Esophagus squamous epithelium (tissue), 5 donors: Measurements from ENCODE around the gene TNFSF12. TPM values are rescaled to one million over a fixed set of nuclear protein-coding genes. Genes with fewer than 3 reads are reported as not detected.

Experiments used
- DNase-seq: peaks from one replicate; lab custom pipeline; 2025; lab: John Stamatoyannopoulos, UW
- H3K27ac ChIP-seq, 4 donors: fragments of 200-600 bp; sonication (generic); one replicate each; pipeline ENCODE4 v1.5.1; 2016 to 2019; ENCODE audit warnings: mild to moderate bottlenecking in 1 of 4
- H3K27me3 ChIP-seq, 4 donors: fragments of 200-600 bp; sonication (generic); 1 replicate in 3 of 4; 2 replicates in 1 of 4; pipeline versions ENCODE4 v1.5.1 to v1.6.0; 2017 to 2021; ENCODE audit warnings: antibody characterized with exemption in 1 of 4
- H3K36me3 ChIP-seq, 3 donors: fragments of 200-600 bp; sonication (generic); one replicate each; pipeline ENCODE4 v1.5.1; 2016 to 2019
- H3K4me1 ChIP-seq, 3 donors: fragments of 200-600 bp; sonication (generic); one replicate each; pipeline ENCODE4 v1.5.1; 2017 to 2019
- H3K4me3 ChIP-seq, 4 donors: fragments of 200-600 bp; sonication (generic); 1 replicate in 3 of 4; 2 replicates in 1 of 4; pipeline ENCODE4 v1.5.1; 2016 to 2019; ENCODE audit warnings: mild to moderate bottlenecking in 2 of 4, moderate library complexity in 1 of 4
- H3K9me3 ChIP-seq, 3 donors: fragments of 200-600 bp; sonication (generic); one replicate each; pipeline ENCODE4 v1.5.1; 2016 to 2019
- CTCF ChIP-seq, 6 experiments: fragments of 450-650 bp in 4 of 6; fragments of 200-600 bp in 2 of 6; sonication (generic) in 2 of 6; IDR thresholded peaks; one replicate each; pipeline ENCODE4 v1.5.1; 2016 to 2019; ENCODE audit warnings: antibody characterized with exemption in 6 of 6, mild to moderate bottlenecking in 4 of 6, moderate library complexity in 4 of 6
- POLR2A ChIP-seq, 4 donors: fragments of 450-650 bp; IDR thresholded peaks; one replicate each; pipeline ENCODE4 v1.6.1; 2017; ENCODE audit warnings: antibody characterized with exemption in 4 of 4, mild to moderate bottlenecking in 4 of 4, moderate library complexity in 3 of 4
- WGBS, 2 donors: methylation state at CpG; one replicate each; pipeline ENCODE4 v1.1.5; 2018; 5-methylcytosine and 5-hydroxymethylcytosine counted together
- intact Hi-C: fragments of 100-400 bp; cut with DNase I; formaldehyde crosslinking; loops from one replicate; pipeline ENCODE4 v1.15.0; 2022
- total RNA-seq, 4 donors: library from RNA; depleted of rRNA; stranded (reverse); fragments of >200 nt; gene quantifications; one replicate each; pipeline ENCODE4 v1.1.0, GENCODE V29; 2016
- donor health status: DM: yes; HTN: yes; CAD: no.

The TNFSF12 gene
- total RNA-seq, 4 donors from 2014 or later, result 3.5 to 41.6 (median 6.5) TPM

GRCh38 chr17:7576432-7576937, 27.6 kb downstream of the TNFSF12 start:
- TF ChIP-seq POLR2A (IDR thresholded peaks at IDR 0.05) (no peak), CTCF (IDR thresholded peaks at IDR 0.05) (no peak)
- peaks cover 40 to 55% (median 44%) of the 10 kb centered on the region in 3 donors for H3K36me3 ChIP-seq
- WGBS, 2 donors, result 63 to 75% methylated on average over 11 to 12 of the region's 14 CpGs
- H3K27ac ChIP-seq, result peak overlapping the region in 3 of 4 donors; percentile 31 to 100 (median 97)
- peaks cover 55 to 85% (median 68%) of the 10 kb centered on the region in 3 donors for H3K4me1 ChIP-seq
- H3K27me3 ChIP-seq, result no peaks in the 10 kb centered on the region
- no peak overlapping the region for H3K4me3 ChIP-seq
- no peak for DNase-seq
- no peaks in the 10 kb centered on the region for H3K9me3 ChIP-seq
- intact Hi-C loops, result no loop called here

GRCh38 chr17:7577327-7578199, 28.7 kb downstream of the TNFSF12 start:
- no peaks in the 10 kb centered on the region for H3K9me3 ChIP-seq
- peak overlapping the region; percentile 94 to 100 (median 97) for H3K27ac ChIP-seq
- no peak for DNase-seq
- no peaks in the 10 kb centered on the region for H3K27me3 ChIP-seq
- TF ChIP-seq POLR2A (IDR thresholded peaks at IDR 0.05), result no peak
- TF ChIP-seq CTCF (IDR thresholded peaks at IDR 0.05), result peak in 1 of 6 experiments; percentile 9
- intact Hi-C loops, result no loop called here
- no peak overlapping the region for H3K4me3 ChIP-seq
- H3K36me3 ChIP-seq, result peaks cover 40 to 61% (median 44%) of the 10 kb centered on the region in 3 donors
- 67 to 69% methylated on average over 14 to 17 of the region's 17 CpGs for WGBS, 2 donors
- peaks cover 58 to 89% (median 72%) of the 10 kb centered on the region in 3 donors for H3K4me1 ChIP-seq

GRCh38 chr17:7579001-7579833, 30.4 kb downstream of the TNFSF12 start, which contains the start of gene CD68:
TSS of gene CD68 (plus strand) at chr17:7579638. CDS start at chr17:7579678, 40 bp downstream.
- WGBS, 2 donors, result 4 to 10% methylated on average over 5 to 7 of the region's 7 CpGs
- Histone ChIP-seq H3K9me3 (no peaks in the 10 kb centered on the region), H3K4me3 (peak within 1 kb of the TSS in 3 of 4 donors; percentile 21 to 80 (median 57)), H3K27ac (peak within 1 kb of the TSS; percentile 94 to 97 (median 96)), H3K27me3 (no peaks in the 10 kb centered on the region), H3K4me1 (peaks cover 62 to 95% (median 78%) of the 10 kb centered on the region in 3 donors), H3K36me3 (peaks cover 39 to 59% (median 44%) of the 10 kb centered on the region in 3 donors)
- intact Hi-C loops, result no loop called here
- TF ChIP-seq CTCF (IDR thresholded peaks at IDR 0.05) (no peak), POLR2A (IDR thresholded peaks at IDR 0.05) (peak in 2 of 4 donors; percentile 80 to 81)
- DNase-seq, result peak; percentile 49

GRCh38 chr17:7579834-7580603, 31.2 kb downstream of the TNFSF12 start:
- Histone ChIP-seq H3K27me3 (no peaks in the 10 kb centered on the region), H3K4me1 (peaks cover 65 to 95% (median 78%) of the 10 kb centered on the region in 3 donors), H3K4me3 (peak overlapping the region in 3 of 4 donors; percentile 21 to 80 (median 57)), H3K27ac (peak overlapping the region; percentile 94 to 97 (median 96)), H3K36me3 (peaks cover 31 to 50% (median 37%) of the 10 kb centered on the region in 3 donors), H3K9me3 (no peaks in the 10 kb centered on the region)
- WGBS, 2 donors, result 58 to 80% methylated on average over 2 to 11 of the region's 12 CpGs
- intact Hi-C loops, result no loop called here
- TF ChIP-seq POLR2A (IDR thresholded peaks at IDR 0.05) (no peak), CTCF (IDR thresholded peaks at IDR 0.05) (no peak)
- no peak for DNase-seq
